Activated naive CD8-positive, alpha-beta T cell treated with anti-CD3 and anti-CD28 coated beads, Interleukin-2, amount 10 ng/mL, durations not matched to agents 7 days and 5 days (primary cell): ENCODE measurements around the gene PPM1J. TPM values are rescaled to one million over a fixed set of nuclear protein-coding genes. Genes with fewer than 3 reads are reported as not detected.
A peak's percentile ranks its signal among the peaks of the same experiment; 100 is the strongest.

Source experiments
- ATAC-seq: fragments of 150-1000 bp; cut with Tn5 transposase; one replicate; pipeline ENCODE4 v1.10.0; 2021; ENCODE audit warnings: low read depth, moderate library complexity
- POLR2A ChIA-PET: fragments of 350-600 bp; sonication (Branson Sonifier 250); formaldehyde crosslinking; loops from one replicate; lab custom pipeline; 2021; ENCODE audit warnings: antibody characterized with exemption; lab: Charles Lee
- DNase-seq: peaks from one replicate; pipeline ENCODE4 v3.0.0; 2021
- H3K27ac Mint-ChIP-seq: one replicate; pipeline ENCODE4 v1.8.0; 2022; ENCODE audit warnings: mild to moderate bottlenecking, mixed read lengths
- H3K27me3 Mint-ChIP-seq: one replicate; pipeline ENCODE4 v1.8.0; 2022; ENCODE audit warnings: mild to moderate bottlenecking, moderate library complexity, mixed read lengths
- H3K36me3 Mint-ChIP-seq: one replicate; pipeline ENCODE4 v1.8.0; 2021; ENCODE audit warnings: mild to moderate bottlenecking, mixed read lengths
- H3K4me1 Mint-ChIP-seq: one replicate; pipeline ENCODE4 v1.8.0; 2021; ENCODE audit warnings: mixed read lengths
- H3K4me3 Mint-ChIP-seq: one replicate; pipeline ENCODE4 v1.8.0; 2022; ENCODE audit warnings: mild to moderate bottlenecking, moderate library complexity, mixed read lengths
- H3K9me3 Mint-ChIP-seq: one replicate; pipeline ENCODE4 v1.8.0; 2021; ENCODE audit warnings: mixed read lengths
- total RNA-seq, 2 experiments: library from RNA; stranded (reverse); gene quantifications; one replicate each; pipeline ENCODE4 v1.2.3, GENCODE V29; 2021

Gene PPM1J
- under 1 TPM in 1 of 2 experiments, not detected in 1; 0.25 TPM for total RNA-seq

- Mint-ChIP-seq H3K27me3 (peaks cover 44% of the 10 kb centered on the region), H3K4me1 (peaks cover 17% of the 10 kb centered on the region), H3K36me3 (no peaks in the 10 kb centered on the region), H3K27ac (peak within 1 kb of the TSS; percentile 2), H3K9me3 (no peaks in the 10 kb centered on the region), H3K4me3 (peak within 1 kb of the TSS; percentile 81)
- ATAC-seq = peak; percentile 88
- DNase-seq = peak; percentile 99
- POLR2A ChIA-PET = interaction anchor here (0.8 to 2.3 kb wide), 10 partner anchors 11 to 358 kb away, joined by 3 to 9 read pairs (median 5); partner anchors contain the start of genes CAPZA1, LRIG2, MOV10 and SLC16A1
These were observed at the start of gene PPM1J for GRCh38 chr1:112715264-112716053. PPM1J (minus strand) TSS chr1:112715332; CDS start chr1:112715301, 31 bp downstream.

GRCh38 chr1:112762541-112763500 lies 47.7 kb upstream of the PPM1J start:
- DNase-seq (no peak), ATAC-seq (no peak)
- Mint-ChIP-seq H3K9me3 (no peaks in the 10 kb centered on the region), H3K4me1 (peaks cover 3% of the 10 kb centered on the region), H3K36me3 (no peaks in the 10 kb centered on the region), H3K27ac (no peak overlapping the region), H3K4me3 (no peak overlapping the region), H3K27me3 (peaks cover 15% of the 10 kb centered on the region)
- POLR2A ChIA-PET = no interaction called here

- Mint-ChIP-seq H3K4me1 (peaks cover 3% of the 10 kb centered on the region), H3K9me3 (no peaks in the 10 kb centered on the region), H3K4me3 (no peak overlapping the region), H3K36me3 (no peaks in the 10 kb centered on the region), H3K27ac (no peak overlapping the region), H3K27me3 (peaks cover 12% of the 10 kb centered on the region)
- ATAC-seq (no peak), DNase-seq (no peak)
- POLR2A ChIA-PET = no interaction called here
These were observed 46.8 kb upstream of the PPM1J start for GRCh38 chr1:112761714-112762480.

GRCh38 chr1:112759228-112759627 lies 44.1 kb upstream of the PPM1J start:
- no peak for DNase-seq
- Mint-ChIP-seq H3K27ac (no peak overlapping the region), H3K9me3 (peaks cover 1% of the 10 kb centered on the region), H3K4me1 (peaks cover 3% of the 10 kb centered on the region), H3K27me3 (peaks cover 15% of the 10 kb centered on the region), H3K4me3 (no peak overlapping the region), H3K36me3 (no peaks in the 10 kb centered on the region)
- POLR2A ChIA-PET = no interaction called here
- ATAC-seq = no peak

GRCh38 chr1:112754116-112754628 lies 39.0 kb upstream of the PPM1J start:
- H3K36me3 Mint-ChIP-seq = peaks cover 2% of the 10 kb centered on the region
- no peak overlapping the region for H3K27ac Mint-ChIP-seq
- H3K4me1 Mint-ChIP-seq = no peaks in the 10 kb centered on the region
- DNase-seq (no peak), ATAC-seq (no peak)
- H3K9me3 Mint-ChIP-seq = peaks cover 3% of the 10 kb centered on the region
- peaks cover 16% of the 10 kb centered on the region for H3K27me3 Mint-ChIP-seq
- no peak overlapping the region for H3K4me3 Mint-ChIP-seq
- POLR2A ChIA-PET = no interaction called here

GRCh38 chr1:112748396-112748795 lies 33.3 kb upstream of the PPM1J start:
- DNase-seq (no peak), ATAC-seq (no peak)
- no peak overlapping the region for H3K27ac Mint-ChIP-seq
- H3K4me1 Mint-ChIP-seq = no peaks in the 10 kb centered on the region
- H3K27me3 Mint-ChIP-seq = peaks cover 43% of the 10 kb centered on the region
- H3K36me3 Mint-ChIP-seq = peaks cover 2% of the 10 kb centered on the region
- POLR2A ChIA-PET = no interaction called here
- H3K9me3 Mint-ChIP-seq = peaks cover 1% of the 10 kb centered on the region
- no peak overlapping the region for H3K4me3 Mint-ChIP-seq

- peaks cover 67% of the 10 kb centered on the region for H3K27me3 Mint-ChIP-seq
- no peak for ATAC-seq
- H3K4me1 Mint-ChIP-seq = no peaks in the 10 kb centered on the region
- DNase-seq = peak; percentile 38
- H3K9me3 Mint-ChIP-seq = peaks cover 1% of the 10 kb centered on the region
- POLR2A ChIA-PET = no interaction called here
- no peak overlapping the region for H3K27ac Mint-ChIP-seq
- no peak overlapping the region for H3K4me3 Mint-ChIP-seq
- H3K36me3 Mint-ChIP-seq = no peaks in the 10 kb centered on the region
These were observed 29.0 kb upstream of the PPM1J start for GRCh38 chr1:112744009-112744578.

- H3K4me3 Mint-ChIP-seq = no peak overlapping the region
- no peak for DNase-seq
- no peaks in the 10 kb centered on the region for H3K4me1 Mint-ChIP-seq
These were observed 28.3 kb upstream of the PPM1J start for GRCh38 chr1:112743174-112744008.

GRCh38 chr1:112737573-112737972 lies 22.4 kb upstream of the PPM1J start:
- no peak for ATAC-seq
- Mint-ChIP-seq H3K27me3 (peaks cover 44% of the 10 kb centered on the region), H3K36me3 (no peaks in the 10 kb centered on the region), H3K4me3 (no peak overlapping the region), H3K9me3 (peaks cover 1% of the 10 kb centered on the region), H3K27ac (no peak overlapping the region), H3K4me1 (no peaks in the 10 kb centered on the region)
- DNase-seq = no peak
- POLR2A ChIA-PET = no interaction called here

More at GRCh38 chr1:112743174-112744008, 28.3 kb upstream of the PPM1J start:
- Mint-ChIP-seq H3K27ac (no peak overlapping the region), H3K27me3 (peaks cover 73% of the 10 kb centered on the region), H3K9me3 (peaks cover 1% of the 10 kb centered on the region), H3K36me3 (no peaks in the 10 kb centered on the region)
- POLR2A ChIA-PET = no interaction called here
- ATAC-seq = no peak

GRCh38 chr1:112735752-112736151 lies 20.6 kb upstream of the PPM1J start:
- H3K27me3 Mint-ChIP-seq = peaks cover 35% of the 10 kb centered on the region

GRCh38 chr1:112731451-112731850 lies 16.3 kb upstream of the PPM1J start:
- H3K27me3 Mint-ChIP-seq = peaks cover 6% of the 10 kb centered on the region
- no peak for DNase-seq
- no peak overlapping the region for H3K27ac Mint-ChIP-seq
- POLR2A ChIA-PET = no interaction called here
- no peaks in the 10 kb centered on the region for H3K36me3 Mint-ChIP-seq
- H3K4me1 Mint-ChIP-seq = no peaks in the 10 kb centered on the region
- H3K4me3 Mint-ChIP-seq = no peak overlapping the region
- ATAC-seq = no peak
- no peaks in the 10 kb centered on the region for H3K9me3 Mint-ChIP-seq

More at GRCh38 chr1:112735752-112736151, 20.6 kb upstream of the PPM1J start:
- DNase-seq (no peak), ATAC-seq (no peak)
- Mint-ChIP-seq H3K4me3 (no peak overlapping the region), H3K36me3 (no peaks in the 10 kb centered on the region), H3K9me3 (peaks cover 1% of the 10 kb centered on the region), H3K27ac (no peak overlapping the region), H3K4me1 (no peaks in the 10 kb centered on the region)
- POLR2A ChIA-PET = no interaction called here

GRCh38 chr1:112729909-112730308 lies 14.8 kb upstream of the PPM1J start:
- H3K9me3 Mint-ChIP-seq = no peaks in the 10 kb centered on the region
- no peak for ATAC-seq
- POLR2A ChIA-PET = interaction anchor here (0.7 kb wide), 1 partner anchor 1084 kb away, joined by 3 read pairs; no protein-coding TSS in a partner anchor

More at GRCh38 chr1:112729909-112730308, 14.8 kb upstream of the PPM1J start:
- DNase-seq = no peak
- Mint-ChIP-seq H3K27me3 (peaks cover 6% of the 10 kb centered on the region), H3K4me3 (no peak overlapping the region), H3K4me1 (no peaks in the 10 kb centered on the region), H3K27ac (no peak overlapping the region), H3K36me3 (no peaks in the 10 kb centered on the region)
